HEK293T (cell line): ENCODE results near the gene GTPBP1.

Source experiments
- ARNT ChIP-seq: fragments of 450-650 bp; IDR thresholded peaks from 2 replicates; pipeline ENCODE4 v1.6.1; 2017; ENCODE audit warnings: mild to moderate bottlenecking
- BHLHE40 ChIP-seq: fragments of 450-650 bp; IDR thresholded peaks from 2 replicates; pipeline ENCODE4 v1.6.1; 2016; ENCODE audit warnings: mild to moderate bottlenecking, moderate library complexity, borderline replicate concordance
- CTBP1 ChIP-seq: fragments of 450-650 bp; IDR thresholded peaks from 2 replicates; pipeline ENCODE4 v1.6.1; 2016; ENCODE audit warnings: borderline replicate concordance
- ELF4 ChIP-seq: fragments of 450-650 bp; IDR thresholded peaks from 2 replicates; pipeline ENCODE4 v1.6.1; 2017; ENCODE audit warnings: antibody characterized with exemption
- FOXA1 ChIP-seq: fragments of 450-650 bp; IDR thresholded peaks from 2 replicates; pipeline ENCODE4 v1.6.1; 2016; ENCODE audit warnings: mild to moderate bottlenecking
- HDGF ChIP-seq: fragments of 450-650 bp; IDR thresholded peaks from 2 replicates; pipeline ENCODE4 v1.6.1; 2017; ENCODE audit warnings: antibody characterized with exemption, borderline replicate concordance
- LEF1 ChIP-seq: fragments of 450-650 bp; IDR thresholded peaks from 2 replicates; pipeline ENCODE4 v1.6.1; 2017; ENCODE audit warnings: mild to moderate bottlenecking, borderline replicate concordance
- NFRKB ChIP-seq: fragments of 450-650 bp; IDR thresholded peaks from 2 replicates; pipeline ENCODE4 v1.6.1; 2016; ENCODE audit warnings: mild to moderate bottlenecking, moderate library complexity
- SP1 ChIP-seq: fragments of 450-650 bp; IDR thresholded peaks from 2 replicates; pipeline ENCODE4 v1.6.1; 2017
- ZNF384 ChIP-seq: fragments of 450-650 bp; IDR thresholded peaks from 2 replicates; pipeline ENCODE4 v1.6.1; 2016
- TF ChIP-seq, protein P1 (sequence below): fragments of 450-650 bp; IDR thresholded peaks from 2 replicates; pipeline ENCODE4 v1.6.1; 2016

DNA sequence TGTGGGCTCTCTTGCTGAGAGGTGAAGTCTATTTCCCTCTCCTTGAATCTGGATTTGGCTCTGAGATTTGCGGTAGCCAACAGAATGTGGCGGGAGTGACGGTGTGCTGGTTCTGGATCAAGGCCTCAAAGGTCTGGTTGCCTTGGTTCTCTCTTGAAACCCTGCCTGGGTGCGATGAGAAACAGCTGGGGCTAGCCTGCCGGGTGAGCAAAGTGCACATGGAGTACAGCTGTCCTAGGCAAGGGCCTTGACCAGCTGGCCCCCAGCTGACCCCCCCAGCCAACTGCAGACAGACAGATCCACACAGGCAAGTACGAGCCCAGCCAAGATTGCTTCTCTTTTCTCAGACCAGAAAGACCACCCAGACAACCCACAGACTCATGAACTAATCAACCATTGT, 39.2 kb downstream of the GTPBP1 start:
- TF ChIP-seq CTBP1 (no peak), SP1 (no peak), NFRKB (no peak), FOXA1 (no peak), LEF1 (no peak), ZNF384 (no peak), ELF4 (no peak), ARNT (no peak), BHLHE40 (no peak), HDGF (no peak)
- TF ChIP-seq, protein P1, sequence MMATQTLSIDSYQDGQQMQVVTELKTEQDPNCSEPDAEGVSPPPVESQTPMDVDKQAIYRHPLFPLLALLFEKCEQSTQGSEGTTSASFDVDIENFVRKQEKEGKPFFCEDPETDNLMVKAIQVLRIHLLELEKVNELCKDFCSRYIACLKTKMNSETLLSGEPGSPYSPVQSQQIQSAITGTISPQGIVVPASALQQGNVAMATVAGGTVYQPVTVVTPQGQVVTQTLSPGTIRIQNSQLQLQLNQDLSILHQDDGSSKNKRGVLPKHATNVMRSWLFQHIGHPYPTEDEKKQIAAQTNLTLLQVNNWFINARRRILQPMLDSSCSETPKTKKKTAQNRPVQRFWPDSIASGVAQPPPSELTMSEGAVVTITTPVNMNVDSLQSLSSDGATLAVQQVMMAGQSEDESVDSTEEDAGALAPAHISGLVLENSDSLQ: no peak
